ENCODE measurements around the gene PIAS4. TPM values are rescaled to one million over a fixed set of nuclear protein-coding genes. Genes with fewer than 3 reads are reported as not detected.
A peak's percentile ranks its signal among the peaks of the same experiment; 100 is the strongest.

The PIAS4 gene
- total RNA-seq, 1 donor from 2014 or later = 32.2 TPM

DNA sequence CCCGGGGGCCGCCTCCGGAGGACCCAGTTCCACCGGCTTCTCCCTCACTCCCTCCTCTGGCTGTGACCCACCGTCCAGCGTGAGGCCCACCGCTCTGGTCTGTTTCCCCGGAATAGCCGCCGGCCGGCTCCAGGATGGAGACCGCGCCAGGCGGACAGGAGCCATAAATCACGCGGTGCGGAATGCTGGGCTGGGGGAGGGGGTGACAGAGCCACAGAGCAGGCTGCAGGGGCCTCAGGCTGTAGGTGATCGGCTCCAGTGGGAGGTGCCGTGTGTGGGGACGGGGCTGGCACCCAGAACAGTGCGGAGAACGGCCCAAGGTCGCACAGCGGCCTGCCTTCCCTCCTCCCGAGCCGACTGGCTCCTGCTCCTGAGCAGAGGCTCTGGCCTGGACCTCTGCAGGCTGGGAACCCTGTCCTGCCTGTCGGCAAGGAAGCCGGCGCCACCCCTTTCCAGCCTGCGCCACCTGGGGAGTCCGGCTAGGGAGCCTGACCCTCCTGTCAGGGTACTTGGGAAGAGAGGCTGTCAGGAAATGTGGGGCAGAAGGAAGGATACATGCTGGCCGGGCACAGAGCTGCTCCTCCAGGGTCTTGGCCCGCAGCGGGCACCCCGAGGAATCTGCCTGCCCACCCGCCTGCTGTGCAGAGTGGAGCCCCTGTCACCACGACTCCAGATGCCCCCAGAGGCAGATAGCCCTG, 8.3 kb downstream of the PIAS4 start:
- Mint-ChIP-seq H3K27ac (no peak overlapping the region), H3K27me3 (no peaks in the 10 kb centered on the region), H3K4me3 (no peak overlapping the region), H3K36me3 (ENCODE audit: low read depth) (peaks cover 12% of the 10 kb centered on the region), H3K9me3 (no peaks in the 10 kb centered on the region), H3K4me1 (peaks cover 6% of the 10 kb centered on the region)
- intact Hi-C loops (cut with micrococcal nuclease) = no loop called here
- DNase-seq = no peak

DNA sequence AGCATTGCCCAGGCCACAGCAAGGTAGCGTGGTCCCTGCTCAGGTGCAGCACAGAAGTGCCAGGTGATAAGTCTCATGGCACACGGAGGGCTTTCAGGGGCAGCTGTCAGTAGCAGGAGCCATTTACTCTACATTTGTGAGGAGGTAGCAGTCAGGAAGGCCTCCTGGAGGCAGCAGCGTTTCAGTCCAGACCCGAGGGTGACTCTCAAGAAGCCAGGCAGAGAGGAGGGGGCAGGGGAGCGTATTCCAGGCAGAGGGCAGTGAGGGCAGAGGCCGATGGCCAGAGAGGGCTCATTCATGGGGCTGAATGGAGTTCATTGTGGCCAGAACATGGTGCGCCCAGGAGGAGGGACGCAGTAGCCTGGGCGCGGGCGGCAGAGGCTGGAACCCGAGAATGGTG, 8.9 kb downstream of the PIAS4 start:
- intact Hi-C loops (cut with micrococcal nuclease) = no loop called here
- H3K4me3 Mint-ChIP-seq = no peak overlapping the region
- no peaks in the 10 kb centered on the region for H3K9me3 Mint-ChIP-seq
- H3K27ac Mint-ChIP-seq = peak overlapping the region; percentile 20
- no peak for DNase-seq
- H3K36me3 Mint-ChIP-seq (ENCODE audit: low read depth) = peaks cover 12% of the 10 kb centered on the region
- peaks cover 2% of the 10 kb centered on the region for H3K4me1 Mint-ChIP-seq
- no peaks in the 10 kb centered on the region for H3K27me3 Mint-ChIP-seq

DNA sequence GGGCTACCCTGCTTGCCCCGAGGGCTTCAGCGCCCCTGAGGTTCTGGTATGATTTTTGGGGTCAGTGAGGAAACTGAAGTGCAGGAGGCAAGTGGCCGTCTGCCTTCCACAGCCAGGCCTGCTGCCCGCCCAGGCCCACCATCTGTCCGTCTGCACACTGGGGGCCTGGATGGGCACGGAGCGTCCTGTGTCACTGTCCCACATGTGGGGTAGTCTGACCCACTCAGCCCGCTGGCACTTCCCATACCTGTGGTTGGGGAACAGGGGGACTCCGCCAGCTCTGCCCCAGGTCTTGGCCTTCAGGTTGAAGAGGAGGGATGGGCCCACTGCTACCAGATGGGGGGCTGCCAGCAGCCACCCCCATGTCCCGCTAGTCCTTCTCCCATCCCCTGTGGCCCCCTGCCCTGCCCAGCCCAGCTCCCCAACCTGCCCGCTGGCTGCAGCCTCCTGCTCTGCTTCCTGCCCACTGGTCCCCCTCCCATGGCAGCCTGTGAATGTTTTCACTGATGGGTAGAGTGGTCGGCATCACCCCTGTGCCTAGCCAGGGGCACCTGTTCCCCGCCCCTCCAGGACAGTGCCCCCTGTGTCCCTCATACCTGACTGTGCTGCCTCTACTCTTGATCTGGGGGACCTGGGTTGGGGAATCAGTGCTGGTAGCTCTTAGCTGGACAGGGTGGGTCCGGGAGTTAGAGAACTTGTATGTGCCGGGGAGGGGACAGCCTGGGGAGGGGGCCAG, 9.5 kb downstream of the PIAS4 start:
- Mint-ChIP-seq H3K4me3 (no peak overlapping the region), H3K4me1 (peaks cover 2% of the 10 kb centered on the region), H3K9me3 (no peaks in the 10 kb centered on the region), H3K27me3 (no peaks in the 10 kb centered on the region), H3K27ac (no peak overlapping the region), H3K36me3 (ENCODE audit: low read depth) (peaks cover 15% of the 10 kb centered on the region)
- DNase-seq = no peak
- intact Hi-C loops (cut with micrococcal nuclease) = no loop called here

DNA sequence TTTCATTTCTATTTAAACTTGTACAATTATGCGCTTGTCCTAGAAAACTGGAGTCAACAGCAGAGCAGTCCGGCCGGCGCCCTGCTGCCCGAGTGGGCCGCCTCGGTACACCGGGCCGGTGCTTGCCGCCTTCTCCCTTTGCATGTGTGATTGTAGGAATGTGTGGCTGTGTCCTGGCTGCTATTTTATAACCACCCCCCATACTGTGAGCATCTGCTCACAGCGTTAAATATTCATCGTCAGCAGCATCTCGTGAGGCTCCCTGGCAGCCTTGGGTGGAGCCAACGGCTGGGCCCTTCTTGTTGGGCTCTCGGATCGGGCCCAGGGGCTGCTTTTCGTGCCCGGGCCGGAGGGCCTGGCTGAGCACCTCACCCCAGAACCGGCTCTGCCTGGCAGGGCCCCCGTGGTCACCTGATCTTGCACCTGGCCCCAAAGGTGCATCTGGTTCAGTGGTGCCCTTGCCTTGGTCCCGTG, 10.6 kb downstream of the PIAS4 start:
- Mint-ChIP-seq H3K27me3 (no peaks in the 10 kb centered on the region), H3K4me1 (no peaks in the 10 kb centered on the region), H3K9me3 (no peaks in the 10 kb centered on the region), H3K36me3 (ENCODE audit: low read depth) (peaks cover 14% of the 10 kb centered on the region), H3K4me3 (no peak overlapping the region), H3K27ac (no peak overlapping the region)
- DNase-seq = no peak
- intact Hi-C loops (cut with micrococcal nuclease) = no loop called here

- no peak overlapping the region for H3K27ac Mint-ChIP-seq
- H3K27me3 Mint-ChIP-seq = no peaks in the 10 kb centered on the region
- no peak for DNase-seq
- no peak overlapping the region for H3K4me3 Mint-ChIP-seq
- H3K4me1 Mint-ChIP-seq = no peaks in the 10 kb centered on the region
- intact Hi-C loops (cut with micrococcal nuclease) = no loop called here
- no peaks in the 10 kb centered on the region for H3K9me3 Mint-ChIP-seq
- peaks cover 14% of the 10 kb centered on the region for H3K36me3 Mint-ChIP-seq (ENCODE audit: low read depth)
Measured at GRCh38 chr19:4018775-4019504, 11.4 kb downstream of the PIAS4 start.

DNA sequence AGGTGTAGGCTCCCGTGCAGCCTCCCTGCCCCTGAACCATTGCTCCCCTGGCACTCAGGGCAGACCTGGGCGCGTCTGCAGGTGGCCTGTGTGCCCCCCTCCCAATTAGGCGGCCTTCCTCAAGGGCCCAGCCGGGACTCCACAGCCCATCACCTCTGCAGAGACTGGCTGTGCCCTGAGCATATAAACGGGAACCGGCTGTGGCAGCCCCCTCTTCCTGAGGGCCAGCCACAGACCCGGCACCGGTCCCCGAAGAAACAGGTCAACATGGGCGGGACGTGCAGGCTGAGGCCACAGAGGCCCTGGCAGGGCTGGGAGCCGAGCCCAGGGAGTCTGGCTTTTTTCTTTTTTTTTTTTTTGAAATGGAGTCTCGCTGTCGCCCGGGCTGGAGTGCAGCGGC, 12.0 kb downstream of the PIAS4 start:
- H3K9me3 Mint-ChIP-seq = no peaks in the 10 kb centered on the region
- H3K27me3 Mint-ChIP-seq = no peaks in the 10 kb centered on the region
- intact Hi-C loops (cut with micrococcal nuclease) = no loop called here
- H3K36me3 Mint-ChIP-seq (ENCODE audit: low read depth) = peaks cover 14% of the 10 kb centered on the region
- no peak overlapping the region for H3K27ac Mint-ChIP-seq
- DNase-seq = no peak
- H3K4me1 Mint-ChIP-seq = no peaks in the 10 kb centered on the region
- no peak overlapping the region for H3K4me3 Mint-ChIP-seq

- intact Hi-C loops (cut with micrococcal nuclease) = no loop called here
- Mint-ChIP-seq H3K27ac (no peak overlapping the region), H3K36me3 (ENCODE audit: low read depth) (peaks cover 21% of the 10 kb centered on the region), H3K9me3 (no peaks in the 10 kb centered on the region), H3K27me3 (no peaks in the 10 kb centered on the region), H3K4me3 (no peak overlapping the region), H3K4me1 (no peaks in the 10 kb centered on the region)
- no peak for DNase-seq
Measured at GRCh38 chr19:4023600-4024398, 16.3 kb downstream of the PIAS4 start.

DNA sequence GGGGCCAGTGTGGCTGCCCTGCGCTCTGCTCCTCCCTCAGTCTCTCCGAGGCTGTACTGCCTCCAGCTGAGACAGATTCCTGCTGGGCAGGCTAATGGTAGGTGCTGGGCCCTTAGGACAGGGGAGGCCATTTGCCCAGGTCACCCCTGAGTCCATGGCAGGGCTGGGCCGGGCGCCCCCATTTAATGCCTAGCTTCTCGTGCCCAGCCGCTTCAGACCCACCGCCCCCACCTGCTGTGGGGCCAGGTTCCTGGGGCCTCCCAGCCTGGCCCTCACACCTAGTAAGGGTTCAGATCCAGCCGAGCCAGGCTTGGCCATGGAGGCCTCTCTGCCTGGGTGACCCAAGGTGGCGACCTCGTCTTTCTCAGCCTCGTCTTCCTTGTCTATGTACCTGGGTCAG, 17.8 kb downstream of the PIAS4 start:
- Mint-ChIP-seq H3K36me3 (ENCODE audit: low read depth) (peaks cover 21% of the 10 kb centered on the region), H3K9me3 (no peaks in the 10 kb centered on the region), H3K4me3 (no peak overlapping the region), H3K27ac (no peak overlapping the region), H3K4me1 (no peaks in the 10 kb centered on the region), H3K27me3 (no peaks in the 10 kb centered on the region)
- intact Hi-C loops (cut with micrococcal nuclease) = no loop called here
- DNase-seq = no peak

DNA sequence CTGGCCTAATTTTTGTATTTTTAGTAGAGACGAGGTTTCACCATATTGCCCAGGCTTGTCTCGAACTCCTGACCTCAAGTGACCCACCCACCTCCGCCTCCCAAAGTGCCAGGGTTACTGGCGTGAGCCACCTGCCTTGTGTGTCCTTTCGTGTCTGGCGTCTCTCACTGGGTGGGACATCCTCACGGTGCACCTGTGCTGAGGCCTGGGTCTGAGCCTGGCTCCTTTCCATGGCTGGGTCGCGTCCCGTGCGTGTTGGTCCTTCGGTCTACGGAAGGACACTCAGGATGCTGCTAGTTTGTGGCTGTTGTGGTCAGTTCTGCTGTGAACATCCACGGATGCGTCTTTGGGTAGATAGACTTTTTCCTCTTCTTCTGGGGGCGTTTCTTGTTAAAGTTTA, 19.6 kb downstream of the PIAS4 start:
- H3K4me3 Mint-ChIP-seq = no peak overlapping the region
- H3K36me3 Mint-ChIP-seq (ENCODE audit: low read depth) = peaks cover 13% of the 10 kb centered on the region
- no peaks in the 10 kb centered on the region for H3K27me3 Mint-ChIP-seq
- no peak overlapping the region for H3K27ac Mint-ChIP-seq
- no peaks in the 10 kb centered on the region for H3K4me1 Mint-ChIP-seq
- intact Hi-C loops (cut with micrococcal nuclease) = no loop called here
- H3K9me3 Mint-ChIP-seq = no peaks in the 10 kb centered on the region
- no peak for DNase-seq

GRCh38 chr19:4028334-4029246, 21.1 kb downstream of the PIAS4 start:
- Mint-ChIP-seq H3K4me3 (no peak overlapping the region), H3K9me3 (no peaks in the 10 kb centered on the region), H3K4me1 (no peaks in the 10 kb centered on the region)

DNA sequence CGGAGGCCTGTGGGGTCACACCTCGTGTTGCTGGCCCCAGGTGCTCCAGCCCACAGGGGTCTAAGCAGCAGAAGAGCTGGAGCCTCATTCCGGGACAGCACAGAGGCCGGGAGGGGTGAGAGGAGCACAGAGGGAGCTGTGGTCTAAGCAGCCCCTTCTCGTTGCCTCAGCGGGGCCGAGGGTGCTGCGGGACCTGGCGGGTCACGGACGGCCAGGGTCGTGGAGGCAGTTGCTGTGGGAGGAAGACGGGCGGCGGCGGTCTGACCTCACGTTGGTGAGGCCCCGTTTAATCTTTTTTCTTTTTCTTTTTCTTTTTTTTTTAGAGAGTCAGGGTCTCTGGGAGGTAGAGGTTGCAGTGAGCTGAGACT, 21.7 kb downstream of the PIAS4 start:
- H3K4me3 Mint-ChIP-seq = no peak overlapping the region
- DNase-seq = no peak
- no peak overlapping the region for H3K27ac Mint-ChIP-seq
- intact Hi-C loops (cut with micrococcal nuclease) = no loop called here
- no peaks in the 10 kb centered on the region for H3K27me3 Mint-ChIP-seq
- no peaks in the 10 kb centered on the region for H3K4me1 Mint-ChIP-seq
- peaks cover 12% of the 10 kb centered on the region for H3K36me3 Mint-ChIP-seq (ENCODE audit: low read depth)
- no peaks in the 10 kb centered on the region for H3K9me3 Mint-ChIP-seq

More at GRCh38 chr19:4028334-4029246, 21.1 kb downstream of the PIAS4 start:
- H3K27me3 Mint-ChIP-seq = no peaks in the 10 kb centered on the region
- H3K36me3 Mint-ChIP-seq (ENCODE audit: low read depth) = peaks cover 12% of the 10 kb centered on the region
- intact Hi-C loops (cut with micrococcal nuclease) = no loop called here
- H3K27ac Mint-ChIP-seq = no peak overlapping the region
- DNase-seq = no peak

DNA sequence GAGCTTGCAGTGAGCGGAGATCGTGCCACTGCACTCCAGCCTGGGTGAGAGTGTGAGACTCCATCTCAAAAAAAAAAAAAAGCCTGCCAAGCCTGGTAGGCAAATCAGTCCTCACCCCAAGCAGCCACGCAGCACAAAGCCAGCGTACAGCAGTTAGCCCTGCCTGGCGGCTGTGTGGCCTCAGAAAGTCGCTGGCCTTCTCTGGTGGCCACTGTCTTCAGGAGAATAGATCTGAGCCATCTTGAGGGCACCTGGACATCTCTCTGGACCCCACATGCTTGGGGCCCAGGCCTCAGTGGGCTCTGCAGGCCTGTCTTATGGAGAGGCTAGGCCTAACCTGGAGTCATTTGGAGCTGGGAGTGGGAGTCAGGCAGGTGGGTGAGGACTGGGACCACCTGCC, 23.0 kb downstream of the PIAS4 start:
- DNase-seq = no peak
- H3K27ac Mint-ChIP-seq = no peak overlapping the region
- no peaks in the 10 kb centered on the region for H3K27me3 Mint-ChIP-seq
- H3K4me1 Mint-ChIP-seq = no peaks in the 10 kb centered on the region
- intact Hi-C loops (cut with micrococcal nuclease) = no loop called here
- no peaks in the 10 kb centered on the region for H3K9me3 Mint-ChIP-seq
- H3K36me3 Mint-ChIP-seq (ENCODE audit: low read depth) = peaks cover 13% of the 10 kb centered on the region
- H3K4me3 Mint-ChIP-seq = no peak overlapping the region

DNA sequence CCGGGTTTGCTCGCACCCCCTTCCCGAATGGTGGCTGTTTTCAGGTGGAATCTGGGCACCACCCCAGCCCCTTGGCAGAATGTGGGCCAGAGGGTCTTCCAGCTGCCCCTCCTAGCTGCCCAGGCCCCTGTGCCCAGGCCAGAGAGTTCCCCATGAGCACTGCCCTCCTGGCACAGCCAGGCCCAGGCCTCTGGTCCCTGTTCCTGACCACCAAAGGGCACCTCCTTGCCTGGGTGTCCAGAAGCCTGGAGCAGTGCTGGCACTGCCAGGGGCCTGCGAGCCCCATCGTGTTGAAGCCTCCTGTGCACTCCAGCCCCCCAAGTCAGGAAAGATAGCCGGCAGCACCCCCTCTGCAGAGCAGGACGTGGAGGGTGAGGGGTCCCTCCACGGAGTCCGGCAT, 23.4 kb downstream of the PIAS4 start:
- no peak overlapping the region for H3K27ac Mint-ChIP-seq
- no peaks in the 10 kb centered on the region for H3K27me3 Mint-ChIP-seq
- no peak overlapping the region for H3K4me3 Mint-ChIP-seq
- no peaks in the 10 kb centered on the region for H3K9me3 Mint-ChIP-seq
- peaks cover 12% of the 10 kb centered on the region for H3K36me3 Mint-ChIP-seq (ENCODE audit: low read depth)
- DNase-seq = no peak
- intact Hi-C loops (cut with micrococcal nuclease) = no loop called here
- no peaks in the 10 kb centered on the region for H3K4me1 Mint-ChIP-seq

Data from activated CD4-positive, alpha-beta T cell treated with anti-CD3 and anti-CD28 coated beads, Interleukin-2, amount 10 ng/mL, durations not matched to agents 24 days and 14 days (primary cell).